GM23248 (cell line): ENCODE measurements around the gene SERPINA7. TPM values are rescaled to one million over a fixed set of nuclear protein-coding genes. Genes with fewer than 3 reads are reported as not detected.

Experiments used
- DNase-seq: peaks from one replicate; pipeline ENCODE4 v3.0.0-alpha.2; 2015
- H2AFZ ChIP-seq: fragments of 200-600 bp; sonication (generic); 2 replicates; pipeline ENCODE4 v1.6.1; 2016; ENCODE audit warnings: antibody characterized with exemption
- H3F3A ChIP-seq: fragments of 200-600 bp; sonication (generic); 2 replicates; pipeline ENCODE4 v1.6.1; 2016; ENCODE audit warnings: mild to moderate bottlenecking, antibody characterized with exemption, mixed run types; ENCODE audit not compliant: insufficient read depth
- H3K27ac ChIP-seq: fragments of 200-600 bp; sonication (generic); 2 replicates; pipeline ENCODE4 v1.5.1; 2016; ENCODE audit warnings: mild to moderate bottlenecking
- H3K27me3 ChIP-seq: fragments of 200-600 bp; sonication (generic); replicated peaks from 2 replicates; pipeline ENCODE4 v1.6.1; 2016; ENCODE audit warnings: mild to moderate bottlenecking; ENCODE audit not compliant: insufficient read depth
- H3K36me3 ChIP-seq: fragments of 200-600 bp; sonication (generic); 2 replicates; pipeline ENCODE4 v1.6.1; 2016; ENCODE audit warnings: low read depth, mild to moderate bottlenecking
- H3K4me1 ChIP-seq: fragments of 200-600 bp; sonication (generic); 2 replicates; pipeline ENCODE4 v1.6.1; 2016; ENCODE audit warnings: mild to moderate bottlenecking; ENCODE audit not compliant: insufficient read depth
- H3K4me2 ChIP-seq: fragments of 200-600 bp; sonication (generic); one replicate; pipeline ENCODE4 v1.6.1; 2016; ENCODE audit warnings: mild to moderate bottlenecking; ENCODE audit not compliant: unreplicated experiment
- H3K4me3 ChIP-seq: fragments of 200-600 bp; sonication (generic); 2 replicates; pipeline ENCODE4 v1.5.1; 2016; ENCODE audit warnings: mild to moderate bottlenecking
- H3K79me2 ChIP-seq: fragments of 200-600 bp; sonication (generic); 2 replicates; pipeline ENCODE4 v1.6.1; 2016; ENCODE audit warnings: mild to moderate bottlenecking; ENCODE audit not compliant: insufficient read depth
- H3K9ac ChIP-seq: fragments of 200-600 bp; sonication (generic); 2 replicates; pipeline ENCODE4 v1.6.1; 2016; ENCODE audit warnings: mild to moderate bottlenecking
- H3K9me2 ChIP-seq: fragments of 200-600 bp; sonication (generic); 2 replicates; pipeline ENCODE4 v1.6.1; 2016; ENCODE audit warnings: mixed run types, mild to moderate bottlenecking, moderate library complexity; ENCODE audit not compliant: insufficient read depth
- H3K9me3 ChIP-seq: fragments of 200-600 bp; sonication (generic); one replicate; pipeline ENCODE4 v1.6.1; 2017; ENCODE audit warnings: low read depth
- H4K20me1 ChIP-seq: fragments of 200-600 bp; sonication (generic); 2 replicates; pipeline ENCODE4 v1.6.0; 2016; ENCODE audit not compliant: insufficient read depth
- EZH2 ChIP-seq: fragments of 200-600 bp; sonication (generic); IDR thresholded peaks from 2 replicates; pipeline ENCODE4 v1.6.1; 2018; ENCODE audit warnings: antibody characterized with exemption, mild to moderate bottlenecking; ENCODE audit not compliant: insufficient read depth, poor library complexity, severe bottlenecking
- EZH2phosphoT487 ChIP-seq: fragments of 200-600 bp; sonication (generic); IDR thresholded peaks from 2 replicates; pipeline ENCODE4 v1.6.1; 2018; ENCODE audit warnings: antibody characterized with exemption, moderate library complexity, mild to moderate bottlenecking, low read depth; ENCODE audit not compliant: insufficient read depth
- WGBS, 2 experiments: methylation state at CpG; one replicate each; pipeline ENCODE4 v1.1.6; 2015 to 2017; ENCODE audit warnings: low lambda C conversion rate in 2 of 2, low coverage in 1 of 2; ENCODE audit errors: missing lambda C conversion rate in 2 of 2; 5-methylcytosine and 5-hydroxymethylcytosine counted together
- in situ Hi-C: fragments of 300-500 bp; cut with MboI; formaldehyde crosslinking; loops from 2 replicates; pipeline ENCODE4 v1.15.0; 2020
- polyA plus RNA-seq: library from polyadenylated mRNA; unstranded; fragments of >200 nt; fragmentation: Nextera tagmentation; extraction: Ambion mirVana; gene quantifications from 2 replicates; pipeline ENCODE4 v1.2.1, GENCODE V29; 2016
- total RNA-seq: library from RNA; depleted of rRNA; stranded (reverse); fragments of >200 nt; shearing (Covaris generic); gene quantifications from 2 replicates; pipeline ENCODE4 v1.2.3, GENCODE V29; 2014

Gene SERPINA7
- total and polyA plus RNA-seq, 2 experiments from 2014 or later = not detected

DNA sequence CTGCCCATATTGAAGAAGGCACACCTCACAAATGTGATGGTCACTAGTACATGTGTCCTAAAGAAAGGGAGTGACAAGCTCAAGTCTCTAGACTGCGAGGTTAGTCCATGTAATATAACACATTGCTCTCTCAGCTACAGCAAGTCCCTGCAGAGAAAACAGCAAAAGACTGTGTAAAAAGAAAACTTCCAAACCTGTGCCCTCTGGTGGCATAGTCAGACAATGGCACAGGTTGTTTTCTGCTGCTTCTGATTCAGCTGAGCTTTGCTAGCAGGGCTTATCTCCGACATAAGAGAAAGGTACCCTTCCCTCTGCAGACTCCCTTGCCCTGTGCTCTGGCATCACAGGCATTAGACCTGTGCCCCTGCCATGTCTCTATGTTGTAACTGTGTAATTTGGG is 1.4 kb upstream of the SERPINA7 start:
- H3K36me3 ChIP-seq = no peaks in the 10 kb centered on the region
- H4K20me1 ChIP-seq = no peaks in the 10 kb centered on the region
- H3K4me3 ChIP-seq = no peak overlapping the region
- in situ Hi-C loops = no loop called here
- H3K27me3 ChIP-seq = no peaks in the 10 kb centered on the region
- H3K9ac ChIP-seq = no peak overlapping the region
- H3K9me3 ChIP-seq = no peaks in the 10 kb centered on the region
- no peaks in the 10 kb centered on the region for H3F3A ChIP-seq
- no peak overlapping the region for H3K4me2 ChIP-seq
- DNase-seq = no peak
- TF ChIP-seq EZH2phosphoT487 (no peak), EZH2 (no peak)
- H2AFZ ChIP-seq = no peak overlapping the region
- WGBS, 2 experiments = 0 to 14% methylated on average over 2 of the region's 2 CpGs
- H3K27ac ChIP-seq = no peak overlapping the region
- no peaks in the 10 kb centered on the region for H3K4me1 ChIP-seq
- H3K79me2 ChIP-seq = no peaks in the 10 kb centered on the region
- no peaks in the 10 kb centered on the region for H3K9me2 ChIP-seq

GRCh38 chrX:106037835-106038473 is 573 bp downstream of the SERPINA7 start:
- Histone ChIP-seq H3K4me2 (no peak overlapping the region), H4K20me1 (no peaks in the 10 kb centered on the region), H3K9me3 (no peaks in the 10 kb centered on the region), H3K27me3 (no peaks in the 10 kb centered on the region), H3K4me3 (no peak overlapping the region), H3K79me2 (no peaks in the 10 kb centered on the region), H3F3A (no peaks in the 10 kb centered on the region), H2AFZ (no peak overlapping the region), H3K27ac (no peak overlapping the region), H3K9ac (no peak overlapping the region), H3K4me1 (no peaks in the 10 kb centered on the region), H3K36me3 (no peaks in the 10 kb centered on the region), H3K9me2 (no peaks in the 10 kb centered on the region)
- no peak for DNase-seq
- in situ Hi-C loops = no loop called here
- TF ChIP-seq EZH2 (no peak), EZH2phosphoT487 (no peak)
- 59 to 73% methylated on average over 1 of the region's 1 CpG for WGBS, 2 experiments

DNA sequence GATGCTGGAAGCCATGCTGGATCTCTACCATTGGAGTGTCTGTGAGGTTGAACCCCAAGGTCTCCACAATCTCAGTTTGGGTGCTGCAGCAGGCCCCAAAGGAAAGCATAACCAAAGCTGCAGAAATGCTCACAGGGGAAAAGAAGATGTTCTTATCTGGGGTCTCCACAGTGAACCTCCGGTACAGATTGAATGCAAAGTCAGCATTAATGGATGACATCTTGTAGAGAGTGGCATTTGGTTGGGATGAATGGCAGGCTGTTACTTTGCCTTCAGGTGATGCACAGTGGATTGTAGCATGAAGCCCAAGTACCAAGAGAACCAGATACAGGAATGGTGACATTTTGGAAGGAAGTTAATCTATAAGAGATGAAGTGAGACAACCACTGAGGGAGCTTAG is 1.8 kb downstream of the SERPINA7 start:
- Histone ChIP-seq H3K27me3 (no peaks in the 10 kb centered on the region), H3K9me2 (no peaks in the 10 kb centered on the region), H3K4me3 (no peak overlapping the region), H3K9me3 (no peaks in the 10 kb centered on the region), H3K79me2 (no peaks in the 10 kb centered on the region), H3K27ac (no peak overlapping the region), H4K20me1 (no peaks in the 10 kb centered on the region), H3K4me2 (no peak overlapping the region), H3K4me1 (no peaks in the 10 kb centered on the region), H2AFZ (no peak overlapping the region), H3K9ac (no peak overlapping the region), H3K36me3 (no peaks in the 10 kb centered on the region), H3F3A (no peaks in the 10 kb centered on the region)
- no peak for TF ChIP-seq EZH2
- no peak for TF ChIP-seq EZH2phosphoT487
- in situ Hi-C loops = no loop called here
- WGBS, 2 experiments = 10 to 71% methylated on average over 1 of the region's 1 CpG
- DNase-seq = no peak

DNA sequence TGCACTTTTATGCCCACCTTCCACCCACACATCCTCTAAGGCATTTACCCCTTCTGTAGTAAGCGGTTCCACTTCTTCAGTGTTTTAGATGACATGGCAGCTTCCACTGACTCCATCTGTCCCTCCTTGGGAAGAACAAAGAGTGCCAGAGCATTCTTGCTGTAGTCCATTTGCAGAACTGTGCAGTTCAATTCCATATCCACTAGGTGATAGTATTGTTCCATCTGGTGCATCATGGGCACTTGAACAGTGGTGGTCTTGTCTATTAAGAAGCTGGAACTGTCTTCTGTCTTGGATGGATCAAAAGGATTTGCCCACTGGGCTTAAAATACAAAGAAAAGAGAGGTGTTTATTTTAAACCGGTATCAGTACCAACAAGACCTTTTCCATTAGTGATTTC is 3.5 kb downstream of the SERPINA7 start:
- Histone ChIP-seq H3K9ac (no peak overlapping the region), H3K4me2 (no peak overlapping the region), H2AFZ (no peak overlapping the region), H3K9me3 (no peaks in the 10 kb centered on the region), H3K27ac (no peak overlapping the region), H4K20me1 (no peaks in the 10 kb centered on the region), H3F3A (no peaks in the 10 kb centered on the region), H3K4me3 (no peak overlapping the region), H3K36me3 (no peaks in the 10 kb centered on the region), H3K9me2 (no peaks in the 10 kb centered on the region), H3K27me3 (no peaks in the 10 kb centered on the region), H3K79me2 (no peaks in the 10 kb centered on the region), H3K4me1 (no peaks in the 10 kb centered on the region)
- WGBS, 2 experiments = 29 to 35% methylated on average over 2 of the region's 2 CpGs
- no peak for TF ChIP-seq EZH2
- no peak for TF ChIP-seq EZH2phosphoT487
- in situ Hi-C loops = no loop called here
- no peak for DNase-seq

GRCh38 chrX:106023947-106024346 is 14.6 kb downstream of the SERPINA7 start:
- no peaks in the 10 kb centered on the region for H3F3A ChIP-seq
- H3K9ac ChIP-seq = no peak overlapping the region
- H3K9me2 ChIP-seq = no peaks in the 10 kb centered on the region
- H3K9me3 ChIP-seq = no peaks in the 10 kb centered on the region
- no peak for DNase-seq
- no peaks in the 10 kb centered on the region for H3K79me2 ChIP-seq
- H2AFZ ChIP-seq = no peak overlapping the region
- in situ Hi-C loops = no loop called here
- no peak overlapping the region for H3K4me2 ChIP-seq
- no peaks in the 10 kb centered on the region for H4K20me1 ChIP-seq
- no peak overlapping the region for H3K27ac ChIP-seq
- TF ChIP-seq EZH2 (no peak), EZH2phosphoT487 (no peak)
- no peak overlapping the region for H3K4me3 ChIP-seq
- no peaks in the 10 kb centered on the region for H3K36me3 ChIP-seq
- H3K27me3 ChIP-seq = no peaks in the 10 kb centered on the region
- WGBS, 2 experiments = 27 to 30% methylated on average over 4 of the region's 4 CpGs
- H3K4me1 ChIP-seq = no peaks in the 10 kb centered on the region
